ENCODE results near the gene MCAT. TPM values are rescaled to one million over a fixed set of nuclear protein-coding genes. Genes with fewer than 3 reads are reported as not detected.

Gene MCAT
- polyA plus RNA-seq, 3 donors: 4.5 to 8.9 (median 6.8) TPM

DNA sequence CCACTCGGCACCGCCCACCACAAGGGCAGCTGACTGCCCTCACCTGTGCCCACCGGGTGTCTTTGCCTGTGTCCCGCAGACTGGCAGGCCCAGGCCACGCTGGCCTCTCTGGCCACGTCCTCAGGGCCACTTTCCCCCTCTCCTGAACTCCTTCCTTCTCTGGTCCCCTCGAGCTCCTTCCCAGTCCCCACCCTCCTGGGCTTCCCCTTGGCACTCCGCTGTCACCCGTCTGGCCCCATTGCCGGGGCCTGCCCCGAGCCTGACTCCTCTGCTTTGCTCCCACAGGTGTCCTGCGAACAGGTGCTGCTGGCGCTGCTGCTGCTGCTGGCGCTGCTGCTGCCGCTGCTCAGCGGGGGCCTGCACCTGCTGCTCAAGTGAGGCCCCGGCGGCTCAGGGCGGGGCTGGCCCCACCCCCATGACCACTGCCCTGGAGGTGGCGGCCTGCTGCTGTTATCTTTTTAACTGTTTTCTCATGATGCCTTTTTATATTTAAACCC lies 14.2 kb downstream of the MCAT start:
- TF ChIP-seq, protein P1, sequence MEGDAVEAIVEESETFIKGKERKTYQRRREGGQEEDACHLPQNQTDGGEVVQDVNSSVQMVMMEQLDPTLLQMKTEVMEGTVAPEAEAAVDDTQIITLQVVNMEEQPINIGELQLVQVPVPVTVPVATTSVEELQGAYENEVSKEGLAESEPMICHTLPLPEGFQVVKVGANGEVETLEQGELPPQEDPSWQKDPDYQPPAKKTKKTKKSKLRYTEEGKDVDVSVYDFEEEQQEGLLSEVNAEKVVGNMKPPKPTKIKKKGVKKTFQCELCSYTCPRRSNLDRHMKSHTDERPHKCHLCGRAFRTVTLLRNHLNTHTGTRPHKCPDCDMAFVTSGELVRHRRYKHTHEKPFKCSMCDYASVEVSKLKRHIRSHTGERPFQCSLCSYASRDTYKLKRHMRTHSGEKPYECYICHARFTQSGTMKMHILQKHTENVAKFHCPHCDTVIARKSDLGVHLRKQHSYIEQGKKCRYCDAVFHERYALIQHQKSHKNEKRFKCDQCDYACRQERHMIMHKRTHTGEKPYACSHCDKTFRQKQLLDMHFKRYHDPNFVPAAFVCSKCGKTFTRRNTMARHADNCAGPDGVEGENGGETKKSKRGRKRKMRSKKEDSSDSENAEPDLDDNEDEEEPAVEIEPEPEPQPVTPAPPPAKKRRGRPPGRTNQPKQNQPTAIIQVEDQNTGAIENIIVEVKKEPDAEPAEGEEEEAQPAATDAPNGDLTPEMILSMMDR (IDR thresholded peaks at IDR 0.05): no peak
- Histone ChIP-seq H2AFZ (ENCODE audit: insufficient read depth, low read depth, low read length, poor library complexity, severe bottlenecking) (no peak overlapping the region), H3K4me3 (replicated peaks in 1 of 3; ENCODE audit: low read depth in 2 of 3, low read length in 3 of 3) (no peak overlapping the region), H3K9ac (ENCODE audit: insufficient read depth, low read length, poor library complexity, severe bottlenecking) (no peak overlapping the region), H3K27ac (ENCODE audit: low read depth in 1 of 2, low read length in 2 of 2) (no peak overlapping the region), H3K36me3 (replicated peaks in 1 of 2; ENCODE audit: control insufficient read depth in 1 of 2, insufficient read depth in 2 of 2, low read length in 2 of 2) (peaks cover 0 to 27% of the 10 kb centered on the region in 2 donors), H3K4me1 (ENCODE audit: control insufficient read depth in 1 of 2, insufficient read depth in 2 of 2, low read length in 2 of 2) (peaks cover 32 to 37% of the 10 kb centered on the region in 2 donors), H4K20me1 (ENCODE audit: insufficient read depth, low read length) (peaks cover 4% of the 10 kb centered on the region), H3K9me3 (replicated peaks in 1 of 2; ENCODE audit: control insufficient read depth in 1 of 2, insufficient read depth in 1 of 2, low read length in 2 of 2) (no peaks in the 10 kb centered on the region), H3K79me2 (ENCODE audit: insufficient read depth, low read length) (no peaks in the 10 kb centered on the region), H3K4me2 (replicated peaks; ENCODE audit: extremely low read depth, low read length, poor library complexity, severe bottlenecking) (peak overlapping the region; percentile 10), H3K27me3 (ENCODE audit: control insufficient read depth in 2 of 2, insufficient read depth in 2 of 2, low read length in 2 of 2) (no peaks in the 10 kb centered on the region)
- DNase-seq: no peak
- Mint-ChIP-seq H3K27me3 (ENCODE audit: low read depth in 3 of 3) (peaks cover 3 to 7% (median 6%) of the 10 kb centered on the region in 3 donors), H3K4me3 (peak overlapping the region in 1 of 2 donors; percentile 42), H3K27ac (peak overlapping the region in 1 of 7 donors; percentile 62), H3K36me3 (peaks cover 19 to 30% of the 10 kb centered on the region in 2 donors), H3K9me3 (no peaks in the 10 kb centered on the region), H3K4me1 (peaks cover 30% of the 10 kb centered on the region)
- intact Hi-C loops (cut with micrococcal nuclease): no loop called here
- 39% methylated on average over 20 of the region's 20 CpGs for WGBS (ENCODE audit: insufficient coverage)

DNA sequence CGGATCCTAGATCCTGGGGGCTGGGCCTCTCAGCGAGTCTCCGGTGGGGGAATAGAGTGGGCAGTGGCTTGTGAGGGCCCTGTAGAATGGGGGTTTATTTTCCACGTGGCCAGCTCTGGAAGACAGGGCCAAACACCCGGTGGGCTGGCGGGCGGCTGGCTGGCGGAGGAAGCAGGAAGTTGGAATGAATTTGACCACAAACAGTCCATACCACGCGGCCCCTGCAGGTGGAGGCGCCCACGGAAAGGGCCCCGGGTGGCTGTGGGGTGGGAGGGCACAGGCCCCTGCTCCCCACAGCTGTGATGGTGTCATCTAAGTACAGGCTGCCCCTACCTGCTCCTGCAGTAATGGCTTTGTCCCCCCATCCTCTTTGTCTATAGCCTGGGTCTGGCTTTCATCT lies 15.1 kb downstream of the MCAT start:
- H3K9ac ChIP-seq (ENCODE audit: insufficient read depth, low read length, poor library complexity, severe bottlenecking): no peak overlapping the region
- H3K36me3 ChIP-seq (replicated peaks in 1 of 2; ENCODE audit: control insufficient read depth in 1 of 2, insufficient read depth in 2 of 2, low read length in 2 of 2): peaks cover 0 to 21% of the 10 kb centered on the region in 2 donors
- peak overlapping the region; percentile 20 for H3K4me2 ChIP-seq (replicated peaks; ENCODE audit: extremely low read depth, low read length, poor library complexity, severe bottlenecking)
- no peak overlapping the region for H3K4me3 ChIP-seq (replicated peaks in 1 of 3; ENCODE audit: low read depth in 2 of 3, low read length in 3 of 3)
- no peaks in the 10 kb centered on the region for H3K27me3 ChIP-seq (ENCODE audit: control insufficient read depth in 2 of 2, insufficient read depth in 2 of 2, low read length in 2 of 2)
- peaks cover 11 to 21% of the 10 kb centered on the region in 2 donors for H3K36me3 Mint-ChIP-seq
- H3K79me2 ChIP-seq (ENCODE audit: insufficient read depth, low read length): no peaks in the 10 kb centered on the region
- H3K9me3 ChIP-seq (replicated peaks in 1 of 2; ENCODE audit: control insufficient read depth in 1 of 2, insufficient read depth in 1 of 2, low read length in 2 of 2): no peaks in the 10 kb centered on the region
- peaks cover 32 to 37% of the 10 kb centered on the region in 2 donors for H3K4me1 ChIP-seq (ENCODE audit: control insufficient read depth in 1 of 2, insufficient read depth in 2 of 2, low read length in 2 of 2)
- H3K27me3 Mint-ChIP-seq (ENCODE audit: low read depth in 3 of 3): peaks cover 3 to 7% (median 6%) of the 10 kb centered on the region in 3 donors
- 0% methylated on average over 3 of the region's 13 CpGs for WGBS (ENCODE audit: insufficient coverage)
- H4K20me1 ChIP-seq (ENCODE audit: insufficient read depth, low read length): peaks cover 4% of the 10 kb centered on the region
- H3K27ac Mint-ChIP-seq: peak overlapping the region in 1 of 7 donors; percentile 87
- intact Hi-C loops (cut with micrococcal nuclease): no loop called here
- TF ChIP-seq, protein P1 (IDR thresholded peaks at IDR 0.05): no peak
- H2AFZ ChIP-seq (ENCODE audit: insufficient read depth, low read depth, low read length, poor library complexity, severe bottlenecking): peak overlapping the region; percentile 62
- H3K4me3 Mint-ChIP-seq: peak overlapping the region; percentile 50 to 75
- no peak overlapping the region for H3K27ac ChIP-seq (ENCODE audit: low read depth in 1 of 2, low read length in 2 of 2)
- H3K4me1 Mint-ChIP-seq: peaks cover 30% of the 10 kb centered on the region
- no peaks in the 10 kb centered on the region for H3K9me3 Mint-ChIP-seq
- no peak for DNase-seq
